Anterior cingulate cortex (tissue), 58 donors: Measurements from ENCODE around the gene TRAK1.
A peak's percentile ranks its signal among the peaks of the same experiment; 100 is the strongest.

Source experiments
- DNase-seq, 58 donors: peaks; one replicate each; lab custom pipeline; 2025; lab: John Stamatoyannopoulos, UW

Gene TRAK1

GRCh38 chr3:42192334-42193200 lies 101.4 kb downstream of the TRAK1 start:
- DNase-seq = peak in 3 of 58 donors; percentile 23 to 46 (median 32)

GRCh38 chr3:42194943-42195510 lies 103.9 kb downstream of the TRAK1 start:
- DNase-seq = no peak

GRCh38 chr3:42195879-42196330 lies 104.7 kb downstream of the TRAK1 start:
- DNase-seq = no peak

GRCh38 chr3:42198709-42199108 lies 107.6 kb downstream of the TRAK1 start:
- DNase-seq = no peak

DNA sequence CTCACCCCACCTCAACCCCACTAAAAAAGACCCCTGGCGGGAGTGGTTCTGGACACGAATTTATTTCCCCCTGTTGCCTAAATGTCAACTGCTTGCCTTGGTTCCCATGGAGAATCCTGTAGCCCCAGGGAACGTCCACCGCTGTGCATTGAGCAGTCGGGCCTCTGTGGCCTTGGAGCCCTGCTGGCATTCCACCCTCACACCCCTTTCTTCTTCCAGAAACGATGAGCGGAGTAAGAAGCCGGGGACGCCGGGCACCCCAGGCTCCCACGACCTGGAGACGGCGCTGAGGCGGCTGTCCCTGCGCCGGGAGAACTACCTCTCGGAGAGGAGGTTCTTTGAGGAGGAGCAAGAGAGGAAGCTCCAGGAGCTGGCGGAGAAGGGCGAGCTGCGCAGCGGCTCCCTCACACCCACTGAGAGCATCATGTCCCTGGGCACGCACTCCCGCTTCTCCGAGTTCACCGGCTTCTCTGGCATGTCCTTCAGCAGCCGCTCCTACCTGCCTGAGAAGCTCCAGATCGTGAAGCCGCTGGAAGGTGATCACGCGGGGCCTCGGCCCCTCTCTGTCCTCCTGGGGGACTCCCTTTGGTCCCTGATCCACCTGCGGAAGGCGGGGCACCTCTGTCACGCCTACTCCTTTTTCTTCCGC lies 111.2 kb downstream of the TRAK1 start:
- DNase-seq = no peak

- DNase-seq = no peak
Measured at GRCh38 chr3:42204867-42205599, 113.9 kb downstream of the TRAK1 start.

DNA sequence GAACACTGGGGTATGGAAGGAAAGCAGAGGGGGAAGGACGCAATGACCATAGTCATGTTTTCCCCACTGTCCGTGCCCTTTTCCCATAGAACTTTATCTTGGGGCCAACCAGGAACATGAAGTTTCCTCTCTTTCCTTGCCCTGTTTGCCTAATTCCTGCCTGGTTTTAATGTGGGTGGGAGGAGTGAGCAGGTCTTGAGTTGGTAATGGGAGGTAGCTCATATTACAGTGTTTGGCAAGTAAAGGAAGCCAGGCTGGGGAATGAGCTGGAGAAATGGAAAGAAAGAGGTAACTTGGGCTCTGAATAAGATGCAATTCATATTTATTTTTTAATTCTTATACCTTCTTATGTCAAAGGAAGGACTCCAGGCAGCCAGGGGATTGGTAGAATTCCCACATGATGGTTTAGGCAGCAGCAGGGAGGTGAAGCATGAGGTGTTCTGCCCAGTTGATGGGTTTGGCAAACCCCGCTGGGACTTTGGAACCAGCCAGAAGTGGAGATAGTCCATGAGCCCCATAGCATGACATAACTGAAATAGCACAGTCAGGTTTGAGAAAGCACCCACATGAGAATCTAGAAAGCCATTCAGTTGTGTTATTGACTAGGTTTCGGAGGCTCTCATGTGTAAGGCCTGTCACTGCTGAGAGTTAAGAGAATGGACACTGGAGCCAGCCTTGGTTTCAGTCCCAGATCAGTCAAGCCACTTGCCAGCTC lies 114.8 kb downstream of the TRAK1 start:
- no peak for DNase-seq

GRCh38 chr3:42209917-42210316 lies 118.8 kb downstream of the TRAK1 start:
- DNase-seq = no peak

- no peak for DNase-seq
Measured at GRCh38 chr3:42210726-42211125, 119.6 kb downstream of the TRAK1 start.

DNA sequence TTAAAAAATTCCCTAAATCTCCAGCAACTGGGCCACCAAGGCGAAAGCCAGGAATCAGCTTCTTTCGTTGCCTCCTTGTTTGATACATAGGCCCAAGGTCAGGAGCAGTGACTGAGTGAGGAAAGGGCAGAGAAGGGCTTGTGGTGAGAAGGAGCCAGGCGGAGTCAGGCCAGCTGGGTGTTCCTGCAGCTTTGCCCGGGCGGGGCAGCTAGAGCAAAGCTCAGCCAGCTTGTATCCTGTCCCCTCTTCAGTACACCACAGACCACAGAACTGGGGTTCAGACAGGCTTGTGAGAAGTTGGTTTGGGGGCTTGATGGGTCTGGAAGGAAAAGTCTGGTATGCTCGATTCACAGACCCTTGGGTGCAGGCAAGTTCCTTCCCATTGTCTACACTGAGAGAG lies 122.3 kb downstream of the TRAK1 start:
- DNase-seq = no peak

GRCh38 chr3:42214064-42214463 lies 122.9 kb downstream of the TRAK1 start:
- DNase-seq = no peak

GRCh38 chr3:42214565-42215283 lies 123.6 kb downstream of the TRAK1 start:
- no peak for DNase-seq

DNA sequence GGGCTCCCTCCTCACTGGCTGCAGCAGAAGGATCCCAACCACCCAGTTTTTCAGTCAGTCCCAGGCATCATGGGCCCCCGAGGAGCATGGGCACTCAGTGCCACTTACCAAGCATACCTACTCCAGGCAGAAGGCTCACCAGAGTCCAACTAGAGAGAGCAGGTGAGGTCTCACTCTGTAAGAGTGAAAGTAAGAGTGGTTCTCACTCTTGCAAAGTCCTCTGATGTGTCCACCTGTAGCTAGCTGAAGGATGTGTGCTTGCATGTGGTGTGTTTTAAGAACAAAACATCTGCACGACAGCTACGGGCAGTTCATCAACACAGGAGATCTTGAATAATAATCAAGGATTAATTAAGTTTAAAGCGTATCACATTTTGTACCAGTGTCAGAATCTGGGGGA lies 125.1 kb downstream of the TRAK1 start:
- no peak for DNase-seq

DNA sequence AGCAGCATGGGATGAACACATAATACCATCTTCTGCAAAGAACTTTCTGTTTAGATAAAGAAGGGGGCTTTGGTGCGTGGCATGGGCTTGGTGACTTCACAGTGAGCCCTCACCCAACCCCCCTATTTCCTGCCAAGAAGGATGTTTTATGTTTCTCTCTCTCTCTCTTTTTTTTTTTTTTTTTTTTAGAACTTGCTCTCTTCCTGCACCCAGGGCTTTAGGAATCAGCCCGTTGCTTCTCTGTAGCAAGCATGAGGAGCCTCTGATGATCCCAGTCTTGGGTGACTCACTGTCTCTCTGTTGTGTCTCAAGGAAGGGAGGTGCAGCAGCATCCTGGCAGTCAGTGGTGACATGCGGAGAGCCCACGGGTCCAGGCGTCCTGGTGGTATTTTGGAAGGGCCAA lies 125.8 kb downstream of the TRAK1 start:
- DNase-seq = peak in 2 of 58 donors; percentile 11 to 23

DNA sequence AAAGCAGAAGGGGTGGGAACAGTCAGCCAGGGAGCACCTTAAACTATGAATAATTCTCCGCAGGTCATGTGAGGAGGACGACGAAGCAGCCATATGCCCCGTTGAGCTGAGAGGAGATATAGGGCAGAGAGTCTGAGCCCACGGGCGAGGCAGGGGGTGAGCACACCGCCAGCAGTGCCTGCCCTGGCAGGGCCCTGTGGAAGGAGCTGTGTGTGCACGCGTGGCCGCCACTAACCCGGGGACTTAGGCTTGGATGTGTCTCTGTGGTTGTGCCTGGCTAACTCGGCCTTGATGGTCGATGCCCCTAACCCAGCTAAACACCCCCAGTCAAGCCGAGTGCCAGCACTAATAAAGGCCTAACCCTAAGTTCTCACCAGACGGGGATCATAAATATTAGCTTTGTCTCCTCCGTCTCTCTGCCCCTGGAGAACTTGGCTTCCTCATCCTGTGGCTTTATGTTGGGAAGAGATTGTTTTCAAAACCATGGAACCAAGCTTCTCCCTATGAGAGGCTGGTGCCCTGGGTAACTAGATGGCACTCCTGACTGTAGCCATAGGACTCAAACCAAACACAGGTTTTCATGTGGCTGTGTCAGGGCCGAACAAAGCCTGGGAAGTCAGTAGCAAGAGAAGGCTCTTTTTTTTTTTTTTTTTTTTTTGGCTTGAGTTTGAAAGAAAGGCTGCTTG lies 129.4 kb downstream of the TRAK1 start:
- no peak for DNase-seq

GRCh38 chr3:42222942-42223693 lies 132.0 kb downstream of the TRAK1 start:
- DNase-seq = no peak

DNA sequence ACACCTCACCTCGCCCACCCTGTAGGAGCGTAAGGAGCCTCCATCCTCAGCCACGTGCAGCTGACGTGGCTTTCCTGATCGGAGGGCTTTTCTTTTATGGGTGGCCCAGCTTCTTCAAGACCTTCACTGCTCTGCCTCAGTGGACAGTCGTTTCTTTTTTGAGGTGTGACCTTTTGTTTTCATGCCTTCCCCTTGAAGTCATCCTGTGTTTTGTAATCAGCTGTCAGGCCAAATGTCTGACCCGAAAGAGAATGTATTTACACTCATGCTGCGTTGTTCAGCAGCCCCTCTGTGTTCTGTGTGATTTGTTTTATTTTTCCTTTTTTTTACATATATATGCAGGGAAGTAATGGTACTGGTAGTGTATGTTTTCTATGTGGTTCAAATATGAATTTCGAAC lies 133.0 kb downstream of the TRAK1 start:
- DNase-seq = no peak
